HPDE6-E6E7 (cell line): Measurements from ENCODE around the gene GRK5.
"Not testable (repeated sequence)": the region's sequence is repeated elsewhere in the genome, so short reads cannot be mapped to it uniquely, and the experiment has no call there.

ENCODE experiments used
- DNase-seq: peaks from one replicate; pipeline ENCODE4 v3.0.0; 2011; ENCODE audit warnings: missing footprints; ENCODE audit errors: extremely low spot score

Gene GRK5

DNA sequence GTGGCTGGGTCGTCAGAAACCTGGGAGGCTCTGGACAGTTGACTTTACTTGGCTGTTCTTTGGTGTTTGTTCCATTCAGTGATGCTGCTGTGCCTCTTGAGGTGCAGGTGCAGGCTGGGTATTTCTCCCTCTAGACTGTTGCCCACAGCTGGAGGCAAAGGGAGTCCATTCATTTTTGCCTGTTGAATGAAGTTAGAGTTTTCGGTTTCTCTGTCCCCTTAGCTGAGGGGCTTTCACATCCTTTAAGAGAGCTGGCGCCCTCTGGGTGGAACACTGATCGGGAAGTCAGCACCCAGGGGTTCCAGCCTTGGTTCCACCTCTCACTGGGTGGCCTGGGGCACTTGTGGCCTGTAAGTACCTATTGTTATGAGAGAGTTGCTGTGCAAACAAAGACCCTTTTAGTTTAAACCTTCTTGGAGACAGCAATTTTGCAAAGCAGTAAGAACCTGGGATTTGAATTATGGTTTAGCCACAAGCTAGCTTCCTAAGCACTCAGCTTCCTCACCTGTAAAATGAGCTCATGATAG, 67.2 kb downstream of the GRK5 start:
- no peak for DNase-seq

DNA sequence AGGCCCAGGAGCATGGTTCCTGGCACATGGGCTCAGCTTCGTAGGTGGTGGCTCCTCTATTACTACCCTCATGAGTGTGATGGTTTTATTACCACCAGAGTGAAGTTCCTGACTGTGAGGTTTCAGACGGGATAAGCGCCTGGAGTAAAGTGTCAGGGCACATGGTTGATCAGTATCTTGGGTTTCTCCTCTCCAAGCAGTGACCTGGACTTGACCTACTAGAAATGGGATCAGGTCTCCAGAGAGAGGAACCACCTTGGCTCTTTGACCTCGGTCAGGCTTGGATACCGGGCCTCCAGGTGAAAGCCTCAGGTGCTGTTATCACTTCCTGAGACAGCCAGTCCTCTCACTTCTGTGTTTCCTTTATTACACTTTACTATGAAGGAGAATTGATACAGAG, 67.7 kb downstream of the GRK5 start:
- no peak for DNase-seq

DNA sequence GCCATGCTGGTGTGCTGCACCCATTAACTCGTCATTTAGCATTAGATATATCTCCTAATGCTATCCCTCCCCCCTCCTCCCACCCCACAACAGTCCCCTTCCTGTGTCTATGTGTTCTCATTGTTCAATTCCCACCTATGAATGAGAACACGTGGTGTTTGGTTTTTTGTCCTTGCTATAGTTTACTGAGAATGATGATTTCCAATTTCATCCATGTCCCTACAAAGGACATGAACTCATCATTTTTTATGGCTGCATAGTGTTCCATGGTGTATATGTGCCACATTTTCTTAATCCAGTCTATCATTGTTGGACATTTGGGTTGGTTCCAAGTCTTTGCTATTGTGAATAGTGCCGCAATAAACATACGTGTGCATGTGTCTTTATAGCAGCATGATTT, 68.8 kb downstream of the GRK5 start:
- not testable (repeated sequence) for DNase-seq

DNA sequence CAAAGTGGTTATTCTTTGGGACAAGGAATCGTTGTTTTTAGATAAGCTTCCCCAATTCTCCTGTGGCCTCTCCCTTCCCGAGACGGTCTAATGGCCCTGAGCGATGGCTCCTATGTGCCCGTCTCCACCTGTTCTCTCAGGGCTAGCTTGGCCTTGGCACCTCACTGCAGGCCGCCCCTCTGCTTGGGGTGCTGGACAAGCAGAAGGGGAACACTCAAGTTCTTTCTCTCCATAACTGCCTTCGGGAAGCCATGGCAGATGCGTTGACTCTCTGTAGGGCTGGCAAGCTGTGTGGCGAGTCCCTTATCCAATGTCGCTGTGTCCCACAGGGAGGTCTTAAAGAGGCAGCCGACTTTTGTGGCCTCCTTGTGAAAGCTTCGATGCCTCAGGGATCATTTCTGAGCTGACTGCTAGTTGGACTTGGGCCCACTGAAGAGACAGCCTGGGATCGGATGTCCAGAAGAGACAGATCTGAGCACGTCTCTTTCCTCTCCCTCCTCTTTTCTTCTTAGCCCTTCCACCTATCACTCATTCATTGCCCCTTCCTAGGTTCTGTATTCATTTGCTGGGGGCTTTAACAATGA, 70.8 kb downstream of the GRK5 start:
- DNase-seq: no peak

DNA sequence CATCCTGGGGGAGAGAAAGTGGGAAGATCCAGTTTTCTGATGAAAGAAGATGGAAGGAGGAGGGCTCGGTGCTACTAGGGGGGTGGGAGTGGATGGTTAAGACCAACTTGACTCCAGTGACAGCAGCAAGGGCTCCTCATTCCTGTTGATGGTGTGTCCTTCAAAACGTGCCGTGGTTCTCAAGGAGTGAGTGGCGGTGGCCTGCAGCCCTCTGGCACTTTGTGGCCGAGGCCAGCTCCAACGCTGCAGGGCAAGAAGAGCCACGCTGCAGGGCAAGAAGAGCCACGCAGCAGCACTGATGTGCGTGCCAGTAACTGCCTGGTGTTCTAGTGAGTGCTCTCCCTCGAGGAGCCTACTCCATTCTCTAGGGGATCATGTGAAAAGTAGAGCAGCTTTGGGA, 72.1 kb downstream of the GRK5 start:
- DNase-seq: no peak

DNA sequence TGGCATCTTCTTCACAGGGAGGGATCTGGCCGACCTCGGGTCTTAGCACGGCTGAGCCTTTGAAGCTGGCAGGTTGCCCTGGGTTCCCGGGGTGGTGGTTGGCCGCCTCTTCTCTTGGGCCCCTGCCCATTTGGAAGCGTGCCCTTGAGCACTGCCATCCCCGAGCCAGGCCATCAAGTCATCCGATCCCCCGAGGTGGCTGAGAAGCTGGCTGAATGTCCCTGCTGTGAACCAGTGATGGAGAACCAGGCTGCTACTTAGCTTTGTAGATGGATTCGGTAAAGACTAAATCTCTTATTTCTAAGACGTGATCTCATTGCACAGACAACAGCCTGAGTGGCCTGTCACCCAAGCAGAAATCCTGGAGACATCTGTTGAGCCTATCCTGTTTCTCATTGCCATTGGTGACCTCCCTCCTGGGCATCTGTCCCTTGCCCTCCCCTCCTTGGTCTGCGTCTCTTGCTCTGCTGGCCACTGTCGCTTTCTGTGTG, 74.3 kb downstream of the GRK5 start:
- no peak for DNase-seq

DNA sequence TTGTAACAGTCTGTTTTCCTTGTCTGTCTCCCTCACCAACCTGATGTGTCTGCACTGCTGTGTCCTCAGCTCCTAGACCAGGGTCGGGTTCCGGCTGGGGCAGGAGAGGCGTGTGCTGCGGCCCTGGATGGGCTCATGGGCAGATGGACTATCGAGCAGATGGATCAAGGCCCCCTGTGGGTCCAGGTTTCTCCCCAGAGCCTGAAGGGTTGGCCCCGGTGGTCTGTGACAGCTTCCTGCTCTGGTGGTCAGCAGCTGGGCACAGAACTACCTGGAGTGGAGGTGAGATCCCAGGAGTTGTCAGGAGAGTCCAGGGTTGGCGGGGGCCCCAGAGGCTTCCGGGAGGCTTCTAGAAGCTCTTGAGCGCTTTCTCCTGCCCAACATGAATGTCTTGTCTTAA, 75.1 kb downstream of the GRK5 start:
- no peak for DNase-seq

DNA sequence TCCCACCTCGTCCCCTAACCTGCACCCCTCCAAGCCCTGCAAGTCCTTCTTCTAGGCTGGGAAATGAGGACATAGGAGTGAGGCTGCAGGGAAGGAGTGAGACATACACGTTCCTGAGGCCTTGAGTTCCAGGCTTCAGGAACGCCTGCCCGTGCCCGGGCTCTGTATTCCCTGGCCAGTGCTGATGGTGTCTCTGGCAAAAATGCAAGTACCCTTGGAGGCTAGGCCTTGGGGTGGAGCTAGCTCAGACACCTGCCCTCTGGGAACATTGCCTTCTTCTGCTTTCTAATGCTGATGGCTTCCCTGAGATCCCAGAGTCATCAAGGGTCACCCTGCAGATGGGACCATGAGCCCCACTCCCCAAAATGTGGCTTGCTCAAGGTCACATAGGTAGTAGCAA, 76.0 kb downstream of the GRK5 start:
- no peak for DNase-seq

DNA sequence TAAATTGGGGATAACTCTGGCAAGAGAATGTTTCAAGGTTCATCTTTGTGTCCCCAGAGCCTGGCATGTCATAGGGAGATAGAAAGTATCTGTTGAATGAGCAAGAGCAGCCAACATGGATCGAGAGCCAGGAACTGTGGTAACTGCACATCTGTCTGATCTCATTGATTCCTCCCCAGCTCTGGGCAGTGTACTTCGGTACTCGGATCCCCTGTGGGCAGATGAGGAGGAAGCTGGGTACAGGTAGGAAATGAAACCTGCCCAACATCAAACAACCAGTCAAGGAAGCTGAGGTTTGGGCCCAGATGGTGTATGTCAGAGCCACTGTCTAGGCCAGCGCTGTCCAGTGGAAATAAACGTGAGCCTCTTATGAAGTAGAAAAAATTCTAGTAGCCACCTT, 76.4 kb downstream of the GRK5 start:
- DNase-seq: no peak

DNA sequence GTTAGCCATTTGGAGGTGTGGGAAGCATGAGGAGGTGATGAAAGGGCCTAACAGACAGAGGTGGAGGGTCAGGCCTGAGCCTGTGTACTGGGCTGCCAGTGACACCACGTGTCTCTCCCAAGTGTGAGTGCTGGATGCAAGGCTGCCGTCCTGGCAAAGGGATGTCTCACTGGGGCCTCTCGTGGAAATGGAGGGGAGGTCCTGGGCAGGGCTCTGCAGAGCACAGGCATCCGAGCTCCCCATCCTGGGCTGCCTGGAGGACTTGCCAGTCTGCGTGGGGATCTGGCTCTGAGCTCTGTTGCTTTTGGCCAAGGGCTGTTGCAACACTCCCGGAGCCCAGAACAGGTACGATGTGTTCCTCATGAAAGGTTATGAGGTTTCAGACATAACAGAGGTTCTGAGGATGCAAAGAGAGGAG, 77.3 kb downstream of the GRK5 start:
- DNase-seq: no peak

DNA sequence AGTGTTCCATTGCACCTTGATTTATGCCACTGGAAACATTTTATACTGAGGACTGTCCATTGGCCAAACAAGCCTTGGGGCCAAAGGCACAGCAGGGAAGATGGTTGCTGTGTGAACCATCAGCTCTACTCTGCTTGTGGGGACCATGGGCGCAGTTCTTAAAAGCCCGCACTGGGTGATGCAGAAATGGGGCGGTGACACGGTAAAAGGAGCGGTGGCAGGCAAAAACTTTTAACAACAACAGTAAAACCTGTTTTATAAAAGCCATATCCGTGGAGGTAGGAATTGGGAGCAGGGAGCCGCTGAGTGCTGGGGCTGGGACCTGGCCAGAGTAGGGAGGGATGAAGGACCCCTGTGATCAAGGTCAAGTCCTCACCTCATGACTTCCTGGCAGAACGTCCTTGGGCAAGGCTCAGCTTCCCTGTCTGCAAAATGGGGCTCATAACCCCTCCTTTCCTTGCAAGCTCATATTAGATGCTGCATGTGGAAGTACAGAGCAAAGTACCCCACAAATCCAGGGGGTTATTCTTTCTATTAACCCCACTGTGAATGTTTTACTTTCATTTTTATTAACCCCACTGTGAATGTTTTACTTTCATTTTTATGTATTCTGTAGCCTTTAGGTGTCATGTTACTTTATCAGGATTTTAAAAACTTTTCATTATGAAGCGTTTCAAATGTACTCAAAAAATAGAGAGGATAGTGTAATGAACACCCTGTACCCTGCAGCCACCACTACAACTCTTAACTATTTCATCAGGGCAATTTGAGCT, 78.3 kb downstream of the GRK5 start:
- no peak for DNase-seq

DNA sequence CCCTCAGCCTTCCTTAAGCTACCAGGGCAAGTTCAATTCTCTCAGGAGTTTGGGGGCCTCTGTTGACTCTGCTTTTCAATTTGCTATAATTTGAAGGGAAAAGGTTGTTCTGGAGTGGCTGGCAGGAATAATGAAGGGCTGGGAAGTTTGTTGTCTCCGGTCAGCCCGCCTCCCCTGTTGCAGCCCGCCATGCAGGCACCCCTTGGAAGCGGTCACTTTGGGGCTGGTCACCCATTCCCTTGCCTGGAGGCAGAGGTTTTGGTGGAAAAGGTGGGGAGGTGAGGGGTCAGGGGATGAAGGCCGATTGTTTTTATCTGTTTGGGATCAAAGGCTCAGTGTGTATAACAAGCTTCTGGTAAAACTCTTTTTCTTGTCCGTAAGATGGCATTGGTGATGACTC, 79.1 kb downstream of the GRK5 start:
- no peak for DNase-seq

DNA sequence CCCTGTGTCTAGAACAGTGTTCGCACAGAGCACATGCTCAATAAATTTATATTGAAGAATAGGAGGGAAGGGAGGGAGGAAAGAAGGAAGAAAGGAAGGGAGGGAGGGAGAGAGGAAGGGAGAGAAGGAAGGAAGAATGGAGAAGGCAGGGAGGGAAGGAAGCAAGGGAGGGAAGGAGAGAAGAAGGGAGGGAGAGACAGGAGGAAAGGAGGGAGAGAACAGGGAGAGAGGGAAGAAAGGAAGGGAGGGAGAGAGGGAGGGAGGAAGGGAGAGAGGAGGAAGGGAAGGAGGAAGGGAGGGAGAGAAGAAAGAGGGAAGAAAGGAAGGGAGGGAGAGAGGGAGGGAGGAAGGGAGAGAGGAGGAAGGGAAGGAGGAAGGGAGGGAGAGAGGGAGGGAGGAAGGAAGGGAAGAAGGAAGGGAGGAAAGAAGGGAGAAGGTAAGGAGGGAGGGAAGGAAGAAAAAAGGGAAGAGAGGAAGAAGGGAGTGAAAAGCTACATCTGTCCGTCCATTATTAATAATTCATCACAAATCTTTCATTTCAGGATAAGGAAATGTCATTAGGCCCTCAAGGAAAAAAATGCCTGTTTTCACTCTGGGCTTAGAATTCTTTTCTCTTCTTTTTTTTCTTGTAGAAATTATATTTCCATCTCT, 79.7 kb downstream of the GRK5 start:
- DNase-seq: no peak

DNA sequence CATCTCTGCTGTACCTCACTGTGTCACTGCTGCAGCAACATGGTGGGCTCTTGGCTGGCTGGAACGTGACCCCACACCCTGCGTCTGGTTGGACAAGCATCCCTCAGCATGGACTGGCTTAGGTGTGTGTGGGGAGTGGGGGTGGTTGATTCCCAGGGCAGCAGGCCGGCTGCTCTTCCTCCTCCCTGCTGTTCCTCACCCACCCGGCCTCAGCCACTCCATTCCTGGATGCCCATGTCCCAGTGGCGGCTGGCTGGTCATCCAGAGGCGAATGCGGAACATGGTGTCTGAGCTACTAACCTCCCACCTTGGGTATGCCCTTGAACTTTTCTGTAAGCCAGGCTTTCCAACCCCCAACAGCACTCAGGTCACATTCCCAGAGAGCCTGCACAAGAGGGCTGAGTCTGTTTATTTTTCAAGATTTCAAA, 81.2 kb downstream of the GRK5 start:
- no peak for DNase-seq

DNA sequence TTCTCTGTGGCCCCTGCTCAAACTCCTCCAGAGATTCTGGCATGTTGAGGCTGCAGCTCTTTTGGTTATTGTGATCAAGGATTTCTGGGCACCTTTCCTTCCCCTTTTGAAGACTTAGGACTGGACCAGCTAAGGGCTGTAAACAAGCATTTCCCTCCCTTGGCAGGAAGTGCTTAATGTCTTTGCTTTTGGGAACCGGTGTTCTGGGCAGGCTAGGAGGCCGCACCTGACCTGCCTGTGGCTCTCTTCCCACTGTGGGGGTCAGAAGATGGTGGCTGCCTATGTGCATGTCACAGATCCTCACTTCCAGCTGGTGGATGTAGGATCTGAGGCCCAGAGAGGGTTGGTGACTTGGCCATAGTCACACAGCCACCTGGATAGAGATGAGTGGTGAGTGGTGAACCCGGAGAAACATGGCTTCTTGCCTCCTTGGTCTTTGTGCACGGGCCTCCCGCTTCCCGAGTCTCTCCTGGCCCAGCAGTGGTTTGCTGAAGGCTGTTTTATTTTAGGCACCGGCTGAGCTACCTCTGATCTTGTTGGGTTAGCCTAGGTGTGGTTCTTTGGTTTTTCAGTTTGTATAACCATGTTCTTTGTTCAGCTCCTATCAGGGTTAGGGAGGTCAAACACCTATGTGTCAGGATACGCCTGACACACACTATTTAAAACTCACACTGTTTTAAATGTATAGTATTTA, 82.0 kb downstream of the GRK5 start:
- DNase-seq: no peak

DNA sequence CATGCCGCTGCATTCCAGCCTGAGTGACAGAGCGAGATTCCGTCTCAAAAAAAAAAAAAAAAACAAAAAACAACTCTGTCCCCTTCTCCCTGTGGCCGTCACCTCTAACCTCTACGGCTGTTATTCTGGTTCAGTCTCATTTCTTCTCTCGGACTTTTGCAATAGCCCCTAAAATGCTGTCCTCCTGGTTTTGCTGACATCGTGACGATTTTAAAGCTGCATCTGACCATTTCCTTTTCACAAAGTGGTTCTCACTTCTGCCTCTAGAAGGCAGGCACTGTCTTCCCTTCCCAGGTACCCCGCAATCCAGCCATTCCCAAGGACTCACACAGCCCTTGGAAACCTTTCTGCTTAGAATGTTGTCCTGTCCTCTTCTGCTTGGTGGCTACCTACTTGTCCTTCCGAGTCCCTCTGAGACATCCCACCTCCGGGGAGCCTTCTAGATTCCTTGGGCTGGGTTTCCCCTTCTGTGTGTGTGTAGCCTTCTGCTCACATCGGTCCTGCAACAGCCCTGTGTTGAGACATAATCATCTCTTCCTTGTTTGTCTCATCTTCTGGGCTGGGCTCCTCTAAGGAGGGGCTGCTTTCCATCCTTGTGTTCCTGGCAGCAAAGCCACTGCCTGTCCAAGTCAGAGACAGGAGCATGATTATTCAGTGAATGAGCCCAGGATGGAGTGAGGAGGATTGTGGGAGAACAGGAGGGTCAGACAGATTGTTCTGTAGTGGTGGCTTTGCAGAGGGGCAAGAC, 83.1 kb downstream of the GRK5 start:
- DNase-seq: no peak

DNA sequence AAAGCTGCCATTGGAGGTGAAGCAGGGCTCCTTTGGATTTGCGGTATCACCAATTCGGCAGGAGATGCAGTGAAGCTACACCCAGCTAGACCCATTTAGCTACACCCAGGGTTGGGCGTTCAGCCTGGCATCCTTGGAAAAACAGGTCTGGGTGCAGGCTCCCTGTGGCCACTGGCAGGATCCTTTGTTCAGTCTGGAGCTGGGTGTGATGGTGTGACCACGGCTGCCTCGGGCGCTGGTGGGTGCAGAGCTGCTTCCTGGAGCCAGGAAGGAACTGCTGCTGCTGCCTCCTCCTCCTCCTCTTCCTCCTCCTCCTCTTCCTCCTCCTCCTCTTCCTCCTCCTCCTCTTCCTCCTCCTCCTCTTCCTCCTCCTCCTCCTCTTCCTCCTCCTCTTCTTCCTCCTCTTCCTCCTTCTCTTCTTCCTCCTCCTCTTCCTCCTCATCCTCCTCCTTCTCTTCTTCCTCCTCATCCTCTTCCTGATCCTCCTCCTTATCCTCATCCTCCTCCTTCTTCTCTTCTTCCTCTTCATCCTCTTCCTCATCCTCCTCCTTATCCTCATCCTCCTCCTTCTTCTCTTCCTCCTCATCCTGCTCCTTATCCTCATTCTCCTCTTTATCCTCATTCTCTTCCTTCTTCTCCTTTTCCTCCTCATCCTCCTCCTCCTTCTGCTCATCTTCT, 84.0 kb downstream of the GRK5 start:
- DNase-seq: no peak

DNA sequence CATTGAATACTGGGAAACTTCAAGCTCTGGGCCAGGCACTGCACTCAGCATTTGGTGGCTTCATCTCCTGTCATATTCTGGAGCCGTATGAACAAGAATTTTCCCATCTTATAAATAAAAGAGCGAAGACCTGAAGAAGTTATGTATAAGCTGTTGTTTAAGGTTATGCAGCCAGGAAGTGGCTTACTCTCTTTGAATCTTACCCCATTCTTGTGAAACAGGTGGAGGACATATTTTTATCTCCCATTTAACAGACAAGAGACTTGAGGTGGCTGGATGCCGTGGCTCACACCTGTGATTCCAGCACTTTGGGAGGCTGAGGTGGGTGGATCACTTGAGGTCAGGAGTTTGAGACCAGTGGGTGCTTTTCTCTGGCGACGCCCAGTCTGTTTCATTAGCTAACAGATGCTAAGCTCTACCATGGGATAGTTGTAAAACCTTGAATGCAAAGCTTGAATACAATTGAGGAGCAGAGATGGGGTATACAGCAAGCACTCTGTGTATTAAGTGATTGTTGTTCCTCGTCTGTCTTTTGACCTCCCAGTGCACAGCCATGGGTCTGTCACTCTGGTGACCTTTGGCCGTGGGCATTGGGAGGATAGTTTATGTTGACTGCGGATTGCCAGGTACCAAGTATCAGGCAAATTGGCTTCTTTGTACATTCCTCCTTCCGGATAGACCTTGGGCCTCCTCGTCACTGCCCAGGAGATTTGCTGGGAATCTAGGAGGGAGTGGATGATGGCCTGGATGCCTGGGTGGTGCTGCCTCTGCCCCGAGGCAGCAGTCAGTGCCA, 85.8 kb downstream of the GRK5 start:
- DNase-seq: no peak

DNA sequence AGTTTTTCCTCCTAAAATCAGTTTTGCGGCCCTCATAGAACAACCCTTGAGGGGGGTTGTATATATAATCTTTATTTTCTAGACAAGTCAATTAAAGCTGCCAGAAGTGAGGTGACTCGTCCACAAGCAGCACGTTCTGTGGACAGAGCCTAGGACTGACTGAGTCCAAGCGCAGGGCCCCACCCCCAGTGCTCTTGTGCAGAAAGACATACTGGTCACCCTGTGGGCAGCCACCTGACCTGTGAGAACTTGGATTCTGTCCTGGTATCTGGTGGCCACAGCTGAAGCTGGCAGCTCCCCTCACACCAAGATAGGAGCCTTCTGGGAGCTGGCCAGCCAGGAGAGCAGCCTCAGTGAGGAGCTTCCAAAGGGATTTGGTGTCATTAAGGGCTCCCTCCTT, 89.3 kb downstream of the GRK5 start:
- DNase-seq: no peak
